ENCODE results near the gene CSTB.

DNA sequence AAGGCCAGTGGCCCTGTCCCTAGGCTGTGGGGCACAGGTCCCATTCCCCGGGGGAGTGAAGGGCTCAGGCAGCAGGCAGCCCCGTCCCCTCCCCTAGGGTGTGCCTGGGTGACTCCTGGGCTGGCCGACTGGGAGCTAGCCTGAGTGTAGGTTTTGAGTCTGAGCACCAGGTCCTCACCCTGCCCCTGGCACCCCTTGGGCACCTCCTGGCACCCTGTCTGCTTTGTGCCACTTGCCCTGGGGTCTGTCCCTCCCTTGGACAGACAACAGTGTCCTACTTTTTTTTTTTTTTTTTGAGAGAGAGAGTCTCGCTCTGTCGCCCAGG is 37.5 kb upstream of the CSTB start:
- TF ChIP-seq, protein P1, sequence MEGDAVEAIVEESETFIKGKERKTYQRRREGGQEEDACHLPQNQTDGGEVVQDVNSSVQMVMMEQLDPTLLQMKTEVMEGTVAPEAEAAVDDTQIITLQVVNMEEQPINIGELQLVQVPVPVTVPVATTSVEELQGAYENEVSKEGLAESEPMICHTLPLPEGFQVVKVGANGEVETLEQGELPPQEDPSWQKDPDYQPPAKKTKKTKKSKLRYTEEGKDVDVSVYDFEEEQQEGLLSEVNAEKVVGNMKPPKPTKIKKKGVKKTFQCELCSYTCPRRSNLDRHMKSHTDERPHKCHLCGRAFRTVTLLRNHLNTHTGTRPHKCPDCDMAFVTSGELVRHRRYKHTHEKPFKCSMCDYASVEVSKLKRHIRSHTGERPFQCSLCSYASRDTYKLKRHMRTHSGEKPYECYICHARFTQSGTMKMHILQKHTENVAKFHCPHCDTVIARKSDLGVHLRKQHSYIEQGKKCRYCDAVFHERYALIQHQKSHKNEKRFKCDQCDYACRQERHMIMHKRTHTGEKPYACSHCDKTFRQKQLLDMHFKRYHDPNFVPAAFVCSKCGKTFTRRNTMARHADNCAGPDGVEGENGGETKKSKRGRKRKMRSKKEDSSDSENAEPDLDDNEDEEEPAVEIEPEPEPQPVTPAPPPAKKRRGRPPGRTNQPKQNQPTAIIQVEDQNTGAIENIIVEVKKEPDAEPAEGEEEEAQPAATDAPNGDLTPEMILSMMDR (conservative IDR thresholded peaks at IDR 0.05; ENCODE audit: low read length) = no peak
- TF ChIP-seq EZH2phosphoT487 (IDR thresholded peaks at IDR 0.05; ENCODE audit: borderline replicate concordance) = no peak

Data from Loucy (cell line).